IPS-18c (cell line): Measurements from ENCODE around the gene GPHA2.
A peak's percentile ranks its signal among the peaks of the same experiment; 100 is the strongest.

ENCODE experiments used
- H3K4me3 ChIP-seq: 2 replicates; pipeline ENCODE4 v1.7.0; 2013; ENCODE audit warnings: low read depth, mild to moderate bottlenecking, low read length, moderate library complexity; ENCODE audit not compliant: insufficient read depth
- H3K9me3 ChIP-seq: one replicate; pipeline ENCODE4 v1.6.1; 2013; ENCODE audit warnings: mild to moderate bottlenecking, low read length, moderate library complexity; ENCODE audit not compliant: control insufficient read depth, insufficient read depth

The GPHA2 gene

DNA sequence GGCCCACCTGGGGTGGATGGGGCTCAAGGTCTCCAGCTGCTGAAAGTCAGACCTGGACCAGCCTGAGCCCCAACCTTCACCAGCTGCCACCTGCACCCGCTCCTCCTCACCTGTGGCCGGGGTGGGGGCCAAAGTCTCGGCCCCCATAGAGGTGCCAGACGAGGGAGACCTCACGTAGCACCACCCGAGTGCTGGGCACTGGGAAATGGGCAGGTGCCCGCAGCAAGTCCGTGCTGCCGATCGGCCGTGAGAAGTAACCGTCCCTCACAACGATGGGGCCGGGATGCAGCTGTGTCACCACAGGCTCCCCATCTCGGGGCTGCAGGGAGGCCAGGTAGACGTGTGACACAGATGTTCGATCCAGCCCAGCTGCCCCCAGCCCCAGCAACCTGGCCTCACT lies 34.9 kb downstream of the GPHA2 start:
- Histone ChIP-seq H3K4me3 (no peak overlapping the region), H3K9me3 (no peaks in the 10 kb centered on the region)

DNA sequence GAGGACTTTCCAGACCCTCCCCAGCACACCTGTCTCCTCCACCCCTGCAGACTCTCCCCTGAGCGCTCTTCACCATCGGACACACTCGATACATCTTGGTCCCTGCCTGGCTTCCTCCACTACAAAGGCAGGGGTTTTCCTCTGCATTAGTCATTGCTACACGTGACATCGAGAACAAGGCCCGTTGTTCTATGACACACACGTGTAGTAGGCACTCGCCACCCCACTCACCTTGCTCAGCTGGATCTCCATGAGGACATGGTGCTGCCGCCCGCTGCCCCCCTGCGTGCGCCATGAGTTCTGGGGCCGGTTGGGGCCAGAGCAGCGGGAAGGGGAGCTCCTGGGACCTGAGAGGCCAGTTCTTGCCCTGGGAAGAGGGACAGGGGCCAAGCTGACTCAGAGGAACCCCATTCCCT lies 35.4 kb downstream of the GPHA2 start:
- Histone ChIP-seq H3K9me3 (no peaks in the 10 kb centered on the region), H3K4me3 (no peak overlapping the region)

DNA sequence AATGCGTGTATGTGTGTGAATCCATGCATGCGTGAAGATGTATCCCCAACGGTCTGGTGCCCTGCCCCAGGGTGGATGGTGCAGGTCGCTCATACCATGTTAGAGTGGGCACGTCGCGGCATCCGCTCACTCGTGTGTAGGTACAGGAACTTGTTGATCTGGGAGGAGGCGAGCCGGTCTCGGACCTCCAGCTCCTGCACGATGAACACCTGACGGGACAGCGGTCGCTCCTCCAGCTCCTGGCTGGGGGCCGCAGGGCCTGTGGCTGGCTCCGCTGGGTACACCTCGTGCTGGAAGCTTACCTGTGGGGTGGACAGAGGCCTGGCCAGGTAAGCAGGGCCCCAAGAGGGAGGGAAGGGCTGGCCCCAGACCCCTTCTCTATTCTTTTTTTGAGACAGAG lies 37.2 kb downstream of the GPHA2 start:
- H3K4me3 ChIP-seq, result no peak overlapping the region
- no peaks in the 10 kb centered on the region for H3K9me3 ChIP-seq

DNA sequence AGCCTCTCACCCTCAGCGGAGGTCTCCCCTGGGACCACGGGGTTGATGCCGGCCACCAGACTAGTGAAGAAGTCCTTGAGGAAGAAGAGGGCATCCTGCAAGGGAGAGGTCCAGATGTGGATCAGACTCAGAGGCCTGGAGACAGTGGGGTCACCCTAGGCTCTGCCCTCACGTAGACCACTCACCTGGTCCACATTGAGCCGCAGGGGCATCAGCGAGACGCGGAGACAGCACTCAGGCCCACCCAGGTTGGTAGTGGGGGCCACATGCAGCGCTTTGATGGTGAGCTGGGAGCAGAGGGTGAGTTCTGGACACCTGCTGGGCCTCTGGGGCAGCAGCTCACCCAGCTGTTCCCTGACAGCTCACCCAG lies 37.6 kb downstream of the GPHA2 start:
- no peak overlapping the region for H3K4me3 ChIP-seq
- no peaks in the 10 kb centered on the region for H3K9me3 ChIP-seq

DNA sequence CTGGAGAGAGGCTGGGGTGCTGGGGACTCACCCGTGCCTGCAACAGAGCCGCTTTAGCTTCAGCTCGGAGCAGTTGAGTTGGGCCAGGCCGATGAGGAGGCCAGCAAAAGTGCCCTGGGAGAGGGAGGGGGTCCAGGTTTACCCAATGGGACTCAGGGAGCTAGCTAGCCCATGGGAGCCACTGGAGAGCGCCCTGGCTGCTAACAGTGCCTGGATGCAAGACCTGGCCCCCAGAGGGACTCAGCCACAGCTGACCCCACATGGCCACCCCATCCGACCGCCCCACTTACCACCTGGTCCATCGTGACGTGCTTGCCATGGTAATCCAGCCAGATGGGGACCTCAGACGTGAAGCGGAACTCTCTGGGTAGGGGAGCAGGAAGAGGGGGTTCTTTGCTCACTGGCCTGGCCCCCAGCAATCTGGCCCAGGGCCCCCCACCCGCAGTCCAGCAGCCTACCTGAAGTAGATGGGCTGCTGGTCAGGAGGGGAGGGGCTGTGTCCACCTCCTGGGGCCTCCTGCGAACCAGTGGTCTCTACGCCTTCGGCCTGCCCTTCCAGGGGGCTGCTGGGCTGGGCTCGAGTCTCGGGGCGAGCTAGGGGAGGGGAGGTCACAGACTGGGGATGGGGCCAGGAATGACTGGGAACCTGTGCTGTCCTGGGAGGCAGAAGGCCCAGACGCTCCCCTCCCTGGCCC lies 38.2 kb downstream of the GPHA2 start:
- H3K9me3 ChIP-seq, result no peaks in the 10 kb centered on the region

DNA sequence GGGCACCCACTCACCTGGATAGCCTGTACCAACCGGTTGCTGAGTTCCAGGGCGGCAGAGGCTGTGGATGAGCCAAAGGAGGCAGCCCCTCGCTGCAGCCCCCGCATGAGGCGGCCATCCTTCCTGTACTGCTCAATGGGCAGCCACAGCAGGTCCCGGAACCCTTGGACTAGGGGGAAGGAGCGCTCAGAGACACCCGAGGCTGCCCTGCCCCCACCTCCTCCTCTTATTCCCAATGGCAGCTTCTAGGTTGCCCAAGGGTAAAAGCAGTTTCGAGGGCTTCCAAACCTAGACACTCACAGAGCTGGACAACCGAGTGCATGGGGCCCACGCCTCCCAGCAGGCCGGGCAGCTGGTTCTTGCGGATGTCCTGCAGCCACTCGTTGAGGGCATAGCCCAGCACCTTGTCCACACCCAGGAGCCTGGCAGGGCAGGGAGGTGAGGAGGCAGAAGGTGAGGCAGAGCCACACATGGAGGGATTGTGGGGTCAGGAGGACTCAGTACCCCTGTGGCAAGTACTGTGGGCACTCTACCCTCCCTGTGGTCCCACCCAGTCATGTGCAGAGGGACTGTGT lies 39.2 kb downstream of the GPHA2 start:
- no peak overlapping the region for H3K4me3 ChIP-seq

More for the DNA sequence above, 38.2 kb downstream of the GPHA2 start:
- H3K4me3 ChIP-seq, result no peak overlapping the region

DNA sequence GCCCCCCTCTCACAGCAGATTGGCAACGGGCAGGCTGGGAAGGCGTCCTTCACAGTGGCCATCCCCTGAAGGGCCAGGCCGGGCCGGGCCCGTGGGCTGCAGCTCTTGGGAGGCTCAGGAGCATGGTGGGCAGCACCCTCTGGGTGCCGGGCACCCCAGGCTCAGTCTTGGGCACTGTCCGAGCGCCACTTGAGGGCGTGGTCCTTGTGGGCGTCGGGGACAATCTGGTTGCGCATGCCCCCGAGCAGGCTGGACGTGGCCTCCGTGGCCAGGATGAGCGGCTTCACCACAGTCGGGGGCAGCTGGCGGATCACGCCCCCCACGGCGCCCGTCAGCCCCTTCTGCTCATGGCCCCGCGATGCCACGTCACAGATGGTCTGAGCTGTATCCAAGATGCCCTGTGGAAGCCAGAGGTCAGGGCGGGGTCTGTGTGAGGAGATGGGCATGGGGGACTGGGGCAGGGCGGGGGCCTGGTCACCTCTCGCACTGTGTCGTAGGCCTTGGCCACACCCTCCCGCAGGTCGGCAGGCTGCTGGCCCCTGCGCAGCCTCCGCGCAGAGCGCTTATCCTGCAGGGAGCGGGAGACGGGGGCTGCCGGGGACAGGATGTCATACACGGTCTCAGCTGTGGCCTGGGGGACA lies 40.8 kb downstream of the GPHA2 start:
- no peak overlapping the region for H3K4me3 ChIP-seq
- H3K9me3 ChIP-seq, result no peaks in the 10 kb centered on the region

More for the DNA sequence above, 39.2 kb downstream of the GPHA2 start:
- H3K9me3 ChIP-seq, result no peaks in the 10 kb centered on the region

DNA sequence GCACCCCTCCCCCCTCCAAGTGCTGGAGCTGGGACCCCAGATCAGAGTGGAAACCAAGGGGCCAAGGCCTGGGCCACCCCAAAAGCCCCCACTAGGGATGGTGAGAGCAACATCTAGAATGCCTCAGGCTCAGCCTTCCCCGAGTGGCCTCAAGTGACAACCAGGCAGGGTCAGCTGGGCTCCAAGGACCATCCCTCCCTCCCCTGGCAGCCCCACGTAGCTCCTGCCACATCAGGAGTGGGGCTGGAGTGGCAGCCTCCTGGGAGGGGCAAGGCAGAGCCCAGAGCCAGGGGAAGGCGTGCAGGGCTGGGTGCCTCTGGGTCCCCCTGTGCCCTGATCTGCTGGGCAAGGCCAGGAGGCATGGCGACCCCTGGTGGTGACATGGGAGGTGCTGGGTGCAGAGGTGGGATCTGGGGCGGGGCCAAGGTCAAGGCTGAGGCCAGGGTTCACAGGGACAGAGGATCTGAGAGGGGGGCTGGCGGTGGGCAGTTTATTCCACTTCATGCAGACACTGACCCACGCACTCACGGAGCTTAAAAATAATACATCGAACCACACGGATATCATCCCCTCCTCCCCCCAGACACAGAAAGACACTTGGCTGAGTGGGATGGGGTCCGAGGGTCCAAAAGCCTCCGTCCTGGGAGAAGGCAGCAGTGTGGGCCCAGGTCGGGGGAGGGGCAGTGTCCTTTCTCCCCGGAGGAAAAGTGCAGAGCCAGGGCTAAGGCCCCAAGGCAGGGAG lies 41.5 kb downstream of the GPHA2 start:
- no peak overlapping the region for H3K4me3 ChIP-seq

DNA sequence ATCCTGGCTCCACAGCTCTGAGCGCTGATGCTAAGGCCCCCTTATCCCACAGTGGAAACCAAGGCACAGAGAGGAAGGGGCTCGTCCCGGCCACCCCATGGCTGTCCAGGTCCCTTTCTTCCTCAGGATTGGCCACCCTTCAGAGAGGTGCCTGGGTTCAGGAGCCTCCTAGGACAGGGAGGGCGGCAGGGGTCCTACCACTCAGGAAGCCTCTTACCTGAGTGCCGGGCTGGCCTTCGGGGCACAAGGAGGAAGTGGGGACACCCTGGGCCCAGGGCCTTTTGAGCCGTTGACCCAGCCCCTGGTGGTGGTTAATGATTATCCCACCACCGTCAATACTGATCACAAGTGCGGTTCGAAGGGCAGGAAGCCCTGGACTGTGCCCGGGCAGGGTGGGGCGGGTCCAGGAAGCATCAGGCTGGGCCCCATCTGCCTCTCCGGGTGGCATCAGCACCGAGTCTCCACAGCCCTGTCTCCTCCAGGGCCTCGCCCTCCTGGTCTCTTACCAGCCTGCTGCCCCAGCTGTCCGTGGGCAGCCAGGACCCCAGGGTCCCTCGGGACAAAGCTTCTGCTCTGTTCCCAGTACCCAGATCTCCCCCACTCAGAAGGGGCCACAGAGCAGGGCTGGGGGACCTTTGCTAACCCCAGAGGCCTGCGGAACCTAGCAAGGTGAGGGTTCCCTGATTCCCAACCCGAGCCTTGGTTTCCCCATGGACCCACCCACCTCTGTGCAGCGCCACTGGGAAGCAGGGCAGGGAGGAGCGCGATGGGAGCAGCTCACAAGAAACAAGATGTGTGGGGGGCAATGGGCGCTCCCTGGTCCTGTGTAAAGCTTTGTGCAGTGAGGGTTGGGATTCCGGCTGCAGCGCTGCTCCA lies 42.3 kb downstream of the GPHA2 start:
- Histone ChIP-seq H3K4me3 (no peak overlapping the region), H3K9me3 (no peaks in the 10 kb centered on the region)

More for the DNA sequence above, 41.5 kb downstream of the GPHA2 start:
- no peaks in the 10 kb centered on the region for H3K9me3 ChIP-seq

DNA sequence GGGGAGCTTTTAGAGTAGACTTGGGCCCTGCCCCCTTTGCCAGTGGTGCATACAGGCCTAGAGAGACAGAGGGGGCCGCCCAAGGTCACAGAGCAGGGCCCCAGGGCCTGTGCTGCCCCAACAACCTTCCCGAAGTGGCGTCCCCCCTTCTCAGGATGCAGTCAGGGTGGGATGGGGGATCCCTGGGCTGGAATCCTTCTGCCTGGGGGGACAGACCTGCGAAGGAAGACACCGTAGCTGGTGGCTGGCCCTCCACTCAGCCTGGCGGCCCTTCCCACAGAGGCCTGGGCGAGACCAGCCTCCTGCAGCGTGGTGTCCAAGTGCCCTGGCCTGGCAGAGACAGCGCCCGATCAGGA lies 42.9 kb downstream of the GPHA2 start:
- Histone ChIP-seq H3K4me3 (no peak overlapping the region), H3K9me3 (no peaks in the 10 kb centered on the region)

DNA sequence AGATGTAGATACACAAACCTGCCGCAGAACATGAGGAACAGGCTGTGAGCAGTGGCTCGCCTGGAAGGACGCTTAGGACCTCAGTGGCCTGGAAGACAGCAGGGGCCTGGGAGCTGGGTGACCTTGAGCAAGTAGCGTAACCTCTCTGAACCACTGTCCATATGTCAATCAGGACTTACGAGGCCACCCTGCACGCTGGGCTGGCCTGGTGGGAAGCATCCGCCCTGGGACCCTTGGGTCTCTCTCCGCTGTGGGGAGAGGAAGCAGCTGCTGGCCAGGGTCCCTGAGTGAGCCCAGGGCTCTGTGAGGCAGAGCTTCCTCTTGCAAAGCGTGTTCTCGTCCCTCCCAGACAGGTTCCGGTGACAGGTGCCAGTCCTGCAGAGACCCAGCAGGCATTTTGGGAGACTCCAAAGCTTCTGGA lies 43.3 kb downstream of the GPHA2 start:
- Histone ChIP-seq H3K4me3 (no peak overlapping the region), H3K9me3 (no peaks in the 10 kb centered on the region)

DNA sequence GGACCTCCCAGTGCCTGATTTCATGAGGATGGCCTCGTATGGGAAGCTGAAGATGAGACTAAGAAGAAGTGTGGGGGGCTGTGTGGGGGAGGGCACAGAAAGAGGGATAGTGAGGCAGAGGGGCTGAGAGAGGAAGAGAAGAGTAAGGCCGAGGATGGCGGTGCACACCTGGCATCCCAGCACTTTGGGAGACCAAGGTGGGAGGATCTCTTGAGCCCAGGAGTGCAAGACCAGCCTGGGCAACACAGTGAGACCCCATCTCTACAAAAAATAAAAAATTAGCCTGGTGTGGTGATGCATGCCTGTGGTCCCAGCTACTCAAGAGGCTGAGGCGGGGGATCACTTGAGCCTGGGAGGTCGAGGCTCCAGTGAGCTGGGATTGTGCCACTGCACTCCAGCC lies 43.8 kb downstream of the GPHA2 start:
- no peak overlapping the region for H3K4me3 ChIP-seq
- H3K9me3 ChIP-seq, result no peaks in the 10 kb centered on the region

DNA sequence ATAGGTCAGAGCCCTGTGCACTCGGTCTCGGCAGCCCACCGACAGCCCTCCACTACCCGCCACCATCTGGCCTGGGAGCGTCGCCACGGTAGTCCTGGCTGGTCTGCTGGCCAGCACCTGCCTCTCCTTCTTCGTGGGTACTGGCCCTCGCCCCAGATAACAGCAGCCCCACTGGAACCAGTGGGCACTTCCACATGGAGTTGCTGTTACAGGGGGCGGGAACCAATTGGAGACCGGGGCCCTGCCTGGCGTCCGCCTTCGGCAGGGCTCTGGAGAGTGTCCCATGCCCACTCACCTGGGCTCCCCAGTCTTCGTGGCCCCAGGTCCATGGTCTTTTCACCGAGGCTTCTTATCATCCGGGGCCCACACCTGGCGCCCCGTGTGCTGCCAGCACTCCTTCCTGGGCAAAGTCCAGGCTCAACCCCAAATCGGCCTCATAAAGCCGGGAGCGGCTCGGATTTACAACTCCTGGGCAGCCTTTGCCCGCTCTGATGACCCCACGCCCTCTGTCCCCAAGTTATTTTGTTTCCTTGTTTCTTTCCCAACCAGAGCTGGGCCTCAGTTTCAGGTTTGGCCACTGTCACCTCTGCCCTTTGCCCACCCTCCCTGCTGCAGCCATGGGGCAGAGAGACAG lies 44.4 kb downstream of the GPHA2 start:
- H3K9me3 ChIP-seq, result no peaks in the 10 kb centered on the region
- H3K4me3 ChIP-seq, result no peak overlapping the region

DNA sequence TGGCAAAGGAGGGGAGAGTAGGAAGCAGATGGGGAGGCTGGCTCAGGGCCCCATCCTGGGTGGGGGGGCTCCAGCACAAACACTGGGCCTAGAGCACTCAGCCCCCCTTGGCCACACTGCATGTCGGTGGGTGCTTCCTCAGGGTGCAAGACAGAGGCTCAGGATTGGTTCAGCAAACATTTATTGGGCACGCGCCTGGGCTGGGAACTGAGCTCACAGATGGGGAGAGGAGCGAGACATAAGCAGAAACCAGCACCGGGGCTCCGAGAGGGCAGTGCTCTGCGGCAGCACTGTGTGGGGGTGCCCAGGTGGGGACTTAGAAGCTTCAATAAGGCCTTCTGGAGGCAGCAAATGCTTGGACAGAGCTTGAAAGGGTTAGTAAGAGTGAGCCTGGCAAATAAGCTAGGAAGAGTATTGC lies 45.2 kb downstream of the GPHA2 start:
- Histone ChIP-seq H3K4me3 (no peak overlapping the region), H3K9me3 (no peaks in the 10 kb centered on the region)

DNA sequence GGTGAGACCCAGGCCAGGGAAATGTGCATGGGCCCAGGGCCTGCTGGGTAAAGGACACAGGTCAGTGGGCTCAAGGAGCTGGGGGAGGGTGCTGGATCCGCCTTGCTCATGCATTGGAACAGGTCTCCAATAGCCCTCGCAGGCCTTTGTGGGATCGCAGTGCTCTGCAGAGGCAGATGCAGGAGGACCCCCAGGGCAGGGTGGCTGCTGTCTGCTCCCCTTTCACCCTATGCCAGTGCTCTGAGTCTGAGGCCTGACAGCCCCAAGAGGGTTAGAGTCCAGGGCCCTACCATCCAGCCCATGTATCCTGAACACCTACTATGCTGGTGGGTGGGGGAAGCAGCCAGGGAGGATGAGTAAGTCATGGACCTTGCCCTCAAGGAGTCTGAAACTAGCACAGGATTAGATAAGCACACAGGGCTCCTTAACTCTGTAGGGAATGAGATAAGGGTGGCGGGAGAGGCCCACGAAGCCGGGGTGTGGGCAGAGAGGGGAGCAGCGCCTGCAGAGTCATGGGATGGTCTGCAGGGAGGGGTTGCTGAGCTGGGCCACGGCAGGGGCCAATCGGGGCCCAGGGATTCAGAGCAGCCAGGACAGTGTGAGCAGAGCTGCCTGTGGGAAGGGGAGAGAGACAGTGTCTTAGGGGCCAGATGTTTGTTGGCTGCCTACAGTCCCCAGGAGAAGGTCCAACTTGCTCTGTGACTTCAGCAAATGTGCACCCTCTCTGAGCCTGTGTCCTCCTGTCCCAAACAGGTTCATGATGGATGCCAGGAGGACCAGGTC lies 46.8 kb downstream of the GPHA2 start:
- no peak overlapping the region for H3K4me3 ChIP-seq
- H3K9me3 ChIP-seq, result no peaks in the 10 kb centered on the region

DNA sequence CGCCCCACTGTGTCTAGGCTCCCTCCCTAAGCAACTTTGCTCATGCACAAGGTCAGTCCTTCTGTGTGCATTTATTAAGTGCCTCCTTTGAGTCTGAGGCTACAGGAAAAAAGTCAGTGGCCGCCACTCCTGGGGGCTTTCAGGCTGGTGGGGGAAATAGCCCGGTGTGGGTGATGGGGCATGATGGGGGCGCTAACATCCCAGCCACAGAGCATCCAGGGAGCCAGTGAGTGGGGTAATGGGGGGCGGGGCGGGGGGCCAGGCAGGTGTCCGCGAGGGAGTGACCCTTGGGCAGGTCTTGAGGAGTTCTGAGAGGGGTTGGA lies 47.3 kb downstream of the GPHA2 start:
- H3K4me3 ChIP-seq, result 0 out of 2 replicates have a peak overlapping the region, but pooled peaks have one; percentile 11
- no peaks in the 10 kb centered on the region for H3K9me3 ChIP-seq
